Motor neuron (in vitro differentiated cells): Measurements from ENCODE around the gene AP2S1. TPM values are rescaled to one million over a fixed set of nuclear protein-coding genes. Genes with fewer than 3 reads are reported as not detected.
"Not testable (repeated sequence)": the region's sequence is repeated elsewhere in the genome, so short reads cannot be mapped to it uniquely, and the experiment has no call there.

ENCODE experiments used
- ATAC-seq, 8 experiments: fragments of 200-7000 bp; cut with Tn5 transposase; replicated peaks in 6 of 8; 2 replicates each; pipeline ENCODE4 v1.8.0; 2021; ENCODE audit warnings: mild to moderate bottlenecking in 8 of 8, moderate library complexity in 8 of 8
- H3K27ac ChIP-seq, 2 donors: fragments of 250-450 bp; sonication (Bioruptor Pico); 2 replicates each; pipeline ENCODE4 v1.9.0; 2021; ENCODE audit warnings: antibody characterized with exemption in 2 of 2, mild to moderate bottlenecking in 2 of 2, moderate library complexity in 1 of 2
- H3K4me1 ChIP-seq, 2 donors: fragments of 250-450 bp; sonication (Bioruptor Pico); replicated peaks in 1 of 2; 2 replicates each; pipeline ENCODE4 v1.6.1; 2021; ENCODE audit warnings: antibody characterized with exemption in 2 of 2, mild to moderate bottlenecking in 2 of 2, moderate library complexity in 1 of 2
- H3K4me3 ChIP-seq, 5 donors: fragments of 250-450 bp; sonication (Bioruptor Pico); 2 replicates each; pipeline ENCODE4 v1.9.0; 2021; ENCODE audit warnings: antibody characterized with exemption in 5 of 5, mild to moderate bottlenecking in 5 of 5, moderate library complexity in 4 of 5
- WGBS, 10 experiments: fragments of 450-650 bp; shearing (Covaris generic); methylation state at CpG; one replicate each; pipeline ENCODE4 v1.0.0; 2022; 5-methylcytosine and 5-hydroxymethylcytosine counted together
- in situ Hi-C, 9 experiments: fragments of 400-800 bp; cut with MboI; loops; one replicate each; pipeline ENCODE4 v1.15.0; 2021; ENCODE audit warnings: low sequenced_read_pairs in 9 of 9, low pct_unique_long_range_greater_than_20kb in 2 of 9; ENCODE audit not compliant: unreplicated experiment in 9 of 9
- total RNA-seq, 8 experiments: library from RNA; unstranded; fragments of 300-600 nt; gene quantifications; 2 replicates each; pipeline versions ENCODE4 v1.2.3 to v1.2.4, GENCODE V29; 2022

The AP2S1 gene
- total RNA-seq, 8 experiments from 2014 or later: 115 to 265 (median 145) TPM

DNA sequence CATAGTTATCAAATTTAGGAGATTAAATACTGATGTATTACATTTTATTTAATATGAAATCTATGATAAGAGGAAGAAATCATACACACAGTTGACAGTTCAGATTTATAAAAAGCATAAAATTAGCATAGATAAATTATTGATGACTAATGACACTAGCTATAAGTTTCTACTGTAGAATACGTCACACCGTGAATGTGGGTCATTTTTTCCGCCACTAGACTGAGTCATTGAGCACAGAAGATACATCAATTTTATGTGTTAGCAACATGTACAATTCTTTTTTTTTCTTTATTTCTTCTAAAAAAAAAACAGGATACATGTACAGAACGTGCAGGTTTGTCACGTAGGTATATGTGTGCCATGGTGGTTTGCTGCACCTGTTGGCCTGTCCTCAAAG is 22.2 kb downstream of the AP2S1 start:
- peak in 3 of 8 experiments; percentile 50 to 74 (median 57) for ATAC-seq
- WGBS, 10 experiments: 21 to 93% (median 67%) methylated on average over 2 to 5 of the region's 5 CpGs; no CpG with 5 or more reads in 1 of the 10 experiments
- Histone ChIP-seq H3K4me3 (no peak overlapping the region), H3K4me1 (no peaks in the 10 kb centered on the region), H3K27ac (no peak overlapping the region)
- in situ Hi-C loops: loop anchor here in 1 of 9 experiments (25.0 kb wide), 1 partner anchor 216 kb away; the partner anchor contains the start of gene CALM3

- peaks cover 5 to 11% of the 10 kb centered on the region in 2 donors for H3K4me1 ChIP-seq
- no peak overlapping the region for H3K4me3 ChIP-seq
- 28 to 92% (median 81%) methylated on average over 2 to 5 of the region's 5 CpGs for WGBS, 10 experiments
- ATAC-seq: no peak
- in situ Hi-C loops: loop anchor here in 1 of 9 experiments (25.0 kb wide), 1 partner anchor 213 kb away; the partner anchor contains the start of gene CALM3
- no peak overlapping the region for H3K27ac ChIP-seq
Observed at GRCh38 chr19:46825731-46826055, 25.0 kb downstream of the AP2S1 start.

GRCh38 chr19:46824890-46825730 is 25.5 kb downstream of the AP2S1 start:
- in situ Hi-C loops: loop anchor here in 1 of 9 experiments (25.0 kb wide), 1 partner anchor 213 kb away; the partner anchor contains the start of gene CALM3
- 25 to 100% (median 88%) methylated on average over 1 to 13 of the region's 21 CpGs for WGBS, 10 experiments
- no peak overlapping the region for H3K27ac ChIP-seq
- H3K4me3 ChIP-seq: no peak overlapping the region
- no peak for ATAC-seq
- H3K4me1 ChIP-seq: peaks cover 11 to 17% of the 10 kb centered on the region in 2 donors

- H3K4me3 ChIP-seq: no peak overlapping the region
- peaks cover 17 to 21% of the 10 kb centered on the region in 2 donors for H3K4me1 ChIP-seq
- ATAC-seq: no peak
- in situ Hi-C loops: no loop called here
- WGBS, 10 experiments: 13 to 100% (median 85%) methylated on average over 1 to 3 of the region's 6 CpGs; no CpG with 5 or more reads in 2 of the 10 experiments
- H3K27ac ChIP-seq: no peak overlapping the region
Observed at GRCh38 chr19:46823049-46823448, 27.6 kb downstream of the AP2S1 start.

DNA sequence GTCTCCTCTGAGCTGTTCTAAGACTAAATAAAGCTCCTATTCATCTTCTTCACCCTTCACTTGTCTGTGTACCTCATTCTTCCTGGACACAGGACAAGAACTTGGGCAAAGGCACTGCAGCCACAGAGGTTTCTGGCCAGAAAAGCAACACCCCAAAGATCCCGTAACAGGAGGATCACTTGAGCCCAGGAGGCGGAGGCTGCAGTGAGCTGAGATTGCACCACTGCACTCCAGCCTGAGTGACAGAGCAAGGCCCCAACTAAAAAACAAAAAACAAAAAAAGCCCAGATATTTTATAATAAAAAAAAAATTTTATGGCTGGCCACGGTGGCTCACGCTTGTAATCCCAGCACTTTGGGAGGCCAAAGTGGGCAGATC is 28.2 kb downstream of the AP2S1 start:
- H3K4me3 ChIP-seq, in situ Hi-C loops, H3K27ac ChIP-seq: not testable (repeated sequence)
- H3K4me1 ChIP-seq: peaks cover 17 to 21% of the 10 kb centered on the region in 2 donors
- WGBS, 10 experiments: 84 to 100% (median 88%) methylated on average over 2 to 4 of the region's 4 CpGs; no CpG with 5 or more reads in 4 of the 10 experiments
- peak in 1 of 8 experiments; percentile 35 for ATAC-seq

GRCh38 chr19:46821512-46822409 is 28.9 kb downstream of the AP2S1 start:
- ATAC-seq: peak in 7 of 8 experiments; percentile 4 to 70 (median 31)
- in situ Hi-C loops: no loop called here
- WGBS, 10 experiments: 62 to 100% (median 85%) methylated on average over 1 to 8 of the region's 18 CpGs; no CpG with 5 or more reads in 4 of the 10 experiments
- H3K4me1 ChIP-seq: peaks cover 17 to 21% of the 10 kb centered on the region in 2 donors
- peak overlapping the region in 1 of 2 donors; percentile 21 for H3K27ac ChIP-seq
- H3K4me3 ChIP-seq: no peak overlapping the region

GRCh38 chr19:46818812-46819211 is 31.8 kb downstream of the AP2S1 start:
- ATAC-seq: peak in 4 of 8 experiments; percentile 15 to 86 (median 71)
- in situ Hi-C loops: no loop called here
- Histone ChIP-seq H3K27ac (no peak overlapping the region), H3K4me1 (peaks cover 19 to 23% of the 10 kb centered on the region in 2 donors), H3K4me3 (no peak overlapping the region)
- 80 to 100% (median 88%) methylated on average over 1 to 2 of the region's 2 CpGs; no CpG with 5 or more reads in 5 of the 10 experiments for WGBS, 10 experiments

DNA sequence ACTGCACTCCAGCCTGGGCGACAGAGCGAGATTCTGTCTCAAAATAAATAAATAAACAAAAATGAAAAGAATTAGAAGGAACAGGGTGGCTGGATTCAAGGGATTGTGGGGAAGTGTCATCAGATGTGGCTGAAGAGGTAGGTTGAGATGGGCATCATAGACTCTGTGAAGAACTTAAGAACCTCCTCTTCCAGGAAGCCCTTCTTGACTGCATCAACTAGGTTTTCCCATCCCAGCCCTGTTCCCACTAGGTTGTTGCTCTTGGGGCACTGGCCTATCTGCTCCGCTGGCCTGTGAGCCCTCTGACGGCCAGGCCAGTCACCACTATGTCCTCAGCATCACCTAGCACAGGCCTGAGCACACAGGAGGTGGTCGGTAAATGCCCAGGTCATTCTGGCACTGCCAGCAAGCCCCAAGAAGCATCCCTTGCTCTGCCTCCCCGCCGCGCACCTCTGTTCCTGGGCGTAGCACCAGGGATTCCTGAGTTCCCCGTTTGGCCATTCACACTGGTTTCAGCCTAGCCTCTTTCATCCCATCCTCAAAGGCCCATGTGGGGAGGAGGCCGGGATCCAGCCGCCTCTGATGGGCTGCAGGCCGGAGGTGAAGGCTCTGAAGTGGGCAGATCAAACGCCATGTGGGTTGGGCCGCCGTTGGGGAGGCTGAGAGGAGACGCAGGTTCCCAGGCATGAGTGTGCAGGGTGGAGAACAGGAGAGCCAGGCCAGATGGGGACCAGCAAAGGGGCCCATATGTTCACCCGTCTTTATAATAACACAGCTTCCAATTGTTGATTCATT is 34.6 kb downstream of the AP2S1 start:
- Histone ChIP-seq H3K4me1 (peaks cover 28 to 32% of the 10 kb centered on the region in 2 donors), H3K4me3 (no peak overlapping the region), H3K27ac (no peak overlapping the region)
- 62 to 100% (median 80%) methylated on average over 1 to 8 of the region's 18 CpGs; no CpG with 5 or more reads in 3 of the 10 experiments for WGBS, 10 experiments
- in situ Hi-C loops: no loop called here
- no peak for ATAC-seq

- ATAC-seq: peak in 3 of 8 experiments; percentile 36 to 65 (median 58)
- in situ Hi-C loops: no loop called here
Observed at GRCh38 chr19:46813839-46814358, 36.7 kb downstream of the AP2S1 start.

DNA sequence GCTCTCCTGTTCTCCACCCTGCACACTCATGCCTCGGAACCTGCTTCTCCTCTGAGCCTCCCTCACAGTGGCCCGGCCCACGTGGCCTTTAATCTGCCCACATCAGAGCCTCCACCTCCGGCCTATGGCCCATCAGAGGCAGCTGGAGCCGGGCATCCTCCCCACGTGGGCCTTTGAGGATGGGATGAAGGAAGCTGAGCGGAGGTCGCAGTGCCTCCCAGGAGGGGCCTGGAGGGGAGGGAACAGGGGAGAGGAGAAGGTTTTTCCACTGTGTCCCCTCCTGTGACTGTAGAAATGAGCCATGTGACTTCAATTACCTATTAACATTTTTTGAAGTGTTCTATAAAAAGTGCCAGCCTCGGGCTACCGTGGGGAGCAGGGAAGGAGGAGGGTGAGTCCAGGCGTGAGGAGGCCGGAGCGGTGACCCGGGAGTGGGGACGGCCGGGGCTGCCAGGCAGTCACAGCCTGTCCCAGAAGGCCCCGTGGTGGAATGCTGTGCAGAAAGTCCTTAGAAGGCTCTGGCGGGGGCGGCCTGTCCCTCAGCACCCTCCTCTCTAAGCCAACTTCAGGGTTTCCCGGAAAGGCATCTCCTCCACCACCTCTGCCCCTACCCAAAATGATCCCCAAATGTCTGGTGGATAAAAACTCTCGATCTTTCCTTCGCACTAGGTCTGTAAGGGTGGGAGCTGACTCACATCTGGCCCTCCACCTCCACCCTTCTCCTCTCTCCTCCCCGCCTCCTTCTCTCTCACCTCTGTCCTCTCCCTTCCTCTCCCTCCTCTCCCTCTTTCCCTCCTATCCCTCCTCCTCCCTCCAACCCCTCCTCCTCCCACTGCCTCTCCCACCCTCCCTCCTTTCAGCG is 37.4 kb downstream of the AP2S1 start:
- WGBS, 10 experiments: 10 to 76% (median 49%) methylated on average over 2 to 8 of the region's 24 CpGs; no CpG with 5 or more reads in 4 of the 10 experiments
- Histone ChIP-seq H3K4me1 (peaks cover 15 to 17% of the 10 kb centered on the region in 2 donors), H3K4me3 (no peak overlapping the region), H3K27ac (peak overlapping the region; percentile 19 to 52)
- ATAC-seq: peak; percentile 20 to 92 (median 80)
- in situ Hi-C loops: no loop called here

More at GRCh38 chr19:46813839-46814358, 36.7 kb downstream of the AP2S1 start:
- Histone ChIP-seq H3K4me3 (no peak overlapping the region), H3K27ac (no peak overlapping the region), H3K4me1 (peaks cover 15 to 17% of the 10 kb centered on the region in 2 donors)
- WGBS, 10 experiments: 18 to 100% (median 86%) methylated on average over 1 to 4 of the region's 7 CpGs; no CpG with 5 or more reads in 1 of the 10 experiments

DNA sequence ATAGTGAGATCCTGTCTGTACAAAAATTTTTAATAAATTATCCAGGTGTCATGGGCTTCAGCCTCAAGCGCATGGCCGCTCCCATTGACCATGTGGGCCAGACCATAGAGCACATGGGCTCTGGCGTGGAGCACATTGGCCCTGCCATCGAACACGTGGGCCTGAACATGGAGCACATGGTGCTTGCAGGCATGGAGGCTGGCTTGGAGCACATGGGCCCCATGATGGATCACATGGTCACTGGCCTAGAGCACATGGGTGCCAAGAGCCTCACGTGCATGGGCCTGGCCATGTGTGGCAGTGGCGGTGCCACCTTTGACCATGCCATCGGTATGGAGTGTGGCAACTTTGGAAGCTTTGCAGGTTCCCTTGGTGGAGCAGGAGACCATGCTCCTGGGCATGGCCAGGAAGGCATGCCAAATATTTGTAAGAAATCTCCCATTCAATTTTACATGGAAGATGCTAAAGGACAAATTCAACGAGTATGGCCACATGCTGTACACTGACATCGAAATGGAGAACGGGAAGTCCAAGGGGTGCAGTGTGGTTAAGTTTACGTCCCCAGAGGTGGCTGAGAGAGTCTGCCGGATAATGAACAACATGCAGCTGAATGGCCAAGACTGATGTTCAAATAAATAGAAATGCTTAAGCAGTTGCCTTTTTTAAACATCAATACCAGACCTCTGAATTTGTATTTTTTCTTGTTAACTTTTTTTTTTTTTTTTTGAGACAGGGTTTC is 40.9 kb downstream of the AP2S1 start:
- 81 to 100% (median 95%) methylated on average over 1 to 10 of the region's 13 CpGs for WGBS, 10 experiments
- Histone ChIP-seq H3K4me1 (peaks cover 15 to 17% of the 10 kb centered on the region in 2 donors), H3K27ac (no peak overlapping the region), H3K4me3 (no peak overlapping the region)
- no peak for ATAC-seq
- in situ Hi-C loops: no loop called here
